A673 (cell line): ENCODE results near the gene ZNF296. TPM values are rescaled to one million over a fixed set of nuclear protein-coding genes. Genes with fewer than 3 reads are reported as not detected.

Source experiments
- BruUV-seq: library from RNA; stranded (reverse); fragments of 400-500 nt; replicated peaks from 2 replicates; lab custom pipeline; 2021; lab: Mats Ljungman, UMichigan
- CTCF ChIA-PET: fragments of 300-600 bp; sonication (Branson Sonifier 250); formaldehyde crosslinking; loops from one replicate; lab custom pipeline; 2022; ENCODE audit warnings: antibody characterized with exemption; lab: Charles Lee
- POLR2A ChIA-PET: fragments of 300-600 bp; sonication (Branson Sonifier 250); formaldehyde crosslinking; loops from one replicate; lab custom pipeline; 2022; ENCODE audit warnings: antibody characterized with exemption; ENCODE audit not compliant: low non-redundant PET; lab: Charles Lee
- DNase-seq: peaks from one replicate; pipeline ENCODE4 v3.0.0-alpha.2; 2015; ENCODE audit warnings: low spot score
- H3K27ac ChIP-seq: fragments of 200-600 bp; sonication (generic); 2 replicates; pipeline ENCODE4 v1.5.1; 2016; ENCODE audit warnings: mixed run types, low read depth, mild to moderate bottlenecking, mixed read lengths, antibody characterized with exemption, low read length; ENCODE audit not compliant: poor library complexity, severe bottlenecking
- H3K27me3 ChIP-seq: fragments of 200-600 bp; sonication (generic); replicated peaks from 2 replicates; pipeline ENCODE4 v1.6.1; 2017; ENCODE audit warnings: mixed run types, low read depth, mild to moderate bottlenecking, mixed read lengths, antibody characterized with exemption, low read length; ENCODE audit not compliant: insufficient read depth, poor library complexity
- H3K36me3 ChIP-seq: fragments of 200-600 bp; sonication (generic); 2 replicates; pipeline ENCODE4 v1.6.1; 2016; ENCODE audit warnings: mixed run types, mild to moderate bottlenecking, mixed read lengths, antibody characterized with exemption, low read length; ENCODE audit not compliant: insufficient read depth, poor library complexity, severe bottlenecking
- H3K4me1 ChIP-seq: fragments of 200-600 bp; sonication (generic); 2 replicates; pipeline ENCODE4 v1.6.1; 2017; ENCODE audit warnings: mixed run types, mild to moderate bottlenecking, mixed read lengths, antibody characterized with exemption, low read length; ENCODE audit not compliant: insufficient read depth, poor library complexity, severe bottlenecking
- H3K4me3 ChIP-seq: fragments of 200-600 bp; sonication (generic); 2 replicates; pipeline ENCODE4 v1.5.1; 2016; ENCODE audit warnings: low read depth, mixed run types, mild to moderate bottlenecking, mixed read lengths, low read length; ENCODE audit not compliant: poor library complexity, severe bottlenecking
- H3K9me3 ChIP-seq: fragments of 200-600 bp; sonication (generic); 2 replicates; pipeline ENCODE4 v1.6.1; 2016; ENCODE audit warnings: mixed run types, low read depth, mild to moderate bottlenecking, mixed read lengths, antibody characterized with exemption, low read length; ENCODE audit not compliant: poor library complexity, severe bottlenecking
- CTCF ChIP-seq: fragments of 300-800, 200-600 bp; sonication (generic); conservative IDR thresholded peaks from 2 replicates; pipeline ENCODE4 v1.5.1; 2017; ENCODE audit warnings: low read depth, mild to moderate bottlenecking, antibody characterized with exemption, low read length, moderate library complexity, mixed read lengths
- EZH2 ChIP-seq: fragments of 200-600 bp; sonication (generic); IDR thresholded peaks from 2 replicates; pipeline ENCODE4 v1.6.1; 2017; ENCODE audit warnings: borderline replicate concordance, low read depth, mild to moderate bottlenecking, mixed read lengths, antibody characterized with exemption, low read length; ENCODE audit not compliant: poor library complexity, severe bottlenecking
- intact Hi-C: fragments of 100-400 bp; cut with micrococcal nuclease; formaldehyde crosslinking; loops from one replicate; pipeline ENCODE4 v1.10.0; 2022; ENCODE audit not compliant: unreplicated experiment
- total RNA-seq: library from RNA; stranded (reverse); gene quantifications from 2 replicates; pipeline ENCODE4 v1.2.3, GENCODE V29; 2021

ZNF296 gene
- total RNA-seq, 1 experiment from 2014 or later: 3.0 TPM

- DNase-seq: no peak
- H3K9me3 ChIP-seq: no peaks in the 10 kb centered on the region
- no peak overlapping the region for H3K4me3 ChIP-seq
- intact Hi-C loops: no loop called here
- H3K27me3 ChIP-seq: no peaks in the 10 kb centered on the region
- no peak overlapping the region for H3K27ac ChIP-seq
- peaks cover 12% of the 10 kb centered on the region for H3K36me3 ChIP-seq
- ChIA-PET POLR2A (no interaction called here), CTCF (no interaction called here)
- TF ChIP-seq CTCF: no peak
- TF ChIP-seq EZH2: no peak
- BruUV-seq: no TSS peak
- peaks cover 9% of the 10 kb centered on the region for H3K4me1 ChIP-seq
These were observed 40.5 kb downstream of the ZNF296 start for GRCh38 chr19:45035755-45036154.

- TF ChIP-seq EZH2: no peak
- no peak for TF ChIP-seq CTCF
- DNase-seq: no peak
- no TSS peak for BruUV-seq
- Histone ChIP-seq H3K9me3 (no peaks in the 10 kb centered on the region), H3K36me3 (no peaks in the 10 kb centered on the region), H3K4me3 (no peak overlapping the region), H3K27me3 (no peaks in the 10 kb centered on the region), H3K4me1 (no peaks in the 10 kb centered on the region), H3K27ac (no peak overlapping the region)
- ChIA-PET CTCF (no interaction called here), POLR2A (no interaction called here)
- intact Hi-C loops: no loop called here
These were observed 43.9 kb downstream of the ZNF296 start for GRCh38 chr19:45032421-45032820.

GRCh38 chr19:45030825-45031224 lies 45.5 kb downstream of the ZNF296 start:
- CTCF ChIA-PET: interaction anchor here (0.6 kb wide), 1 partner anchor 196 kb away, joined by 3 read pairs; no protein-coding TSS in a partner anchor
- H3K4me1 ChIP-seq: no peaks in the 10 kb centered on the region
- intact Hi-C loops: no loop called here
- no peak for DNase-seq
- TF ChIP-seq EZH2: no peak
- TF ChIP-seq CTCF: no peak
- no peaks in the 10 kb centered on the region for H3K27me3 ChIP-seq
- H3K4me3 ChIP-seq: no peak overlapping the region
- H3K9me3 ChIP-seq: no peaks in the 10 kb centered on the region
- no peaks in the 10 kb centered on the region for H3K36me3 ChIP-seq
- BruUV-seq: no TSS peak
- H3K27ac ChIP-seq: no peak overlapping the region
- POLR2A ChIA-PET: no interaction called here
